ENCODE measurements around the gene CIT.
"Not testable (repeated sequence)": the region's sequence is repeated elsewhere in the genome, so short reads cannot be mapped to it uniquely, and the experiment has no call there.

Gene CIT

GRCh38 chr12:119876761-119877638, at the start of gene CIT:
Gene CIT, minus strand, starts transcription at chr12:119877320. Its CDS starts 1,152 bp downstream, at chr12:119876168.
- DNase-seq = peak; percentile 98

- no peak for DNase-seq
Measured at GRCh38 chr12:119925269-119925668, 48.1 kb upstream of the CIT start.

GRCh38 chr12:119920064-119920463, 42.9 kb upstream of the CIT start:
- no peak for DNase-seq

- DNase-seq = no peak
Measured at GRCh38 chr12:119915894-119916510, 38.9 kb upstream of the CIT start.

GRCh38 chr12:119914666-119915065, 37.5 kb upstream of the CIT start:
- no peak for DNase-seq

- no peak for DNase-seq
Measured at GRCh38 chr12:119913536-119914330, 36.6 kb upstream of the CIT start.

- no peak for DNase-seq
Measured at GRCh38 chr12:119911182-119911581, 34.1 kb upstream of the CIT start.

- no peak for DNase-seq
Measured at GRCh38 chr12:119910586-119910985, 33.5 kb upstream of the CIT start.

- DNase-seq = peak; percentile 75 to 87
Measured at GRCh38 chr12:119902084-119902509, 25.0 kb upstream of the CIT start.

GRCh38 chr12:119901670-119902069, 24.6 kb upstream of the CIT start:
- no peak for DNase-seq

GRCh38 chr12:119894916-119895315, 17.8 kb upstream of the CIT start:
- DNase-seq = no peak

GRCh38 chr12:119892611-119893010, 15.5 kb upstream of the CIT start:
- DNase-seq = not testable (repeated sequence)

- DNase-seq = peak; percentile 28 to 43
Measured at GRCh38 chr12:119885549-119885948, 8.4 kb upstream of the CIT start.

GRCh38 chr12:119883791-119884190, 6.7 kb upstream of the CIT start:
- DNase-seq = not testable (repeated sequence)

- DNase-seq = no peak
Measured at GRCh38 chr12:119883237-119883636, 6.1 kb upstream of the CIT start.

- DNase-seq = no peak
Measured at GRCh38 chr12:119877639-119877948, 474 bp upstream of the CIT start.

- DNase-seq = no peak
Measured at GRCh38 chr12:119870457-119870856, 6.7 kb downstream of the CIT start.

- no peak for DNase-seq
Measured at GRCh38 chr12:119869720-119870119, 7.4 kb downstream of the CIT start.

GRCh38 chr12:119868992-119869391, 8.1 kb downstream of the CIT start:
- DNase-seq = no peak

GRCh38 chr12:119864591-119864990, 12.5 kb downstream of the CIT start:
- DNase-seq = no peak

- DNase-seq = no peak
Measured at GRCh38 chr12:119859241-119859640, 17.9 kb downstream of the CIT start.

GRCh38 chr12:119857041-119857591, 20.0 kb downstream of the CIT start:
- DNase-seq = no peak

- no peak for DNase-seq
Measured at GRCh38 chr12:119850330-119850729, 26.8 kb downstream of the CIT start.
